Ramos (cell line): ENCODE data around the gene CRYGS.
"Not testable (repeated sequence)": the region's sequence is repeated elsewhere in the genome, so short reads cannot be mapped to it uniquely, and the experiment has no call there.

Experiments used
- in situ Hi-C: fragments of 300-500 bp; cut with MboI; formaldehyde crosslinking; loops from one replicate; pipeline ENCODE4 v1.14.3; 2022; ENCODE audit warnings: low sequenced_read_pairs; ENCODE audit not compliant: unreplicated experiment

Gene CRYGS

DNA sequence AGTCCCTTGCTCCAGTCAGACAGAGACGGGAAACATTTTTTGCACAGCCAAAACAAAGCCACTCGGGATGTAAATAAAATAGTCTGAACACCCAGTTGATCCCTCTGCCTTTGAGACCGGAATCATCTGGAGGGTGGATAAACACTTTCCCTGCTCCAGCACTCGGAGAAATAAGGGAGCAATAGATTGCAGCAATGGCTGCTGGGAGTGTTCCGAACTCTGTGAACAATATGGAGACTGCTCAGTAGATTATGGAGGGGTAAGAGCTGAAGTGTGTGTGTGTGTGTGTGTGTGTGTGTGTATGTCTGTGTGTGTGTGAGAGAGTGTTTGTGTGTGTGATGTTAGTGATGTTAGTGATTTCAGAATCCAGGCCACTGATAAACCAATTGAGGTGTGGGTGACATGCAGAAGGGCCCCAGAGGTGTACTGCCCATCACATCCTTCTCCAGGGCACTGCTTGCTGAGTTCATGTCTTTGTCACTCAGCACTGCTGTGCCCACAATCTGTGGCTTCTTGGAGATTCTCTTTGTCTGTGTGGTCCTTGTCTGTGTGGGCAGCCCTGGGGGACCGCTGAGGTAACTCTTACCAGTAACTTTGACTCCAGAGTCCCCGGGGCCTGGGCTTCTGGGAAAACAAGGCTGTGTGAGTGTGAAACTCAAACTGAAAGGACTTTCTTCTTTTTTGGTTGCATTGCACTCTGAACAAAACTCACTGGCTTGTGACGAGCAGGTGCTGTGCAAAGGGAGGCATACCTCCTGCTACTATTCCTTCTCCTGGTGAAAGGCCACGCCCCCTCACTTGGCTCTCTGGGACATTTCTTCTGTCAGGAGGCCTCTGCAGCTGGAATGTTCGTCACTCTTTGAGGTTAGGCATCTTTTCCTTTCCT lies 23.0 kb downstream of the CRYGS start:
- in situ Hi-C loops: no loop called here

DNA sequence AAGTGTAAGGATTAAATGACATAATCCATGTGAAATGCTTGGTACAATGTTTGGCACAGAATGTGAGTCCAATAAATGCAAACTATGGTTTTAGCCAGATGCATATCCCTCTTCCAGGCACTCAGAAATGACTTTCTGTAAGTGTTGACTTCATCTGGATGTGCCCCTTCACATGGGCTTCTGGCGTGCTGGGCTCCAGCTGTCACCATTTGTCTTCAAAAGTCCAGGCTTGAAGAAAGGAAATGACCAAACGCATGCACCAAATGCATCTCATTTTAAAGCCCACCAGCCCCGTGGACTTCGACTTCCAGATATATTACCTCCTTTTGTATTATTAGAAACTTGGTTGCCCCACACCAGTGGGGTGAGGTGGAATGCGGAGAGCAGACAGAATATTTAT lies 23.7 kb downstream of the CRYGS start:
- in situ Hi-C loops: no loop called here

GRCh38 chr3:186519021-186519658 lies 25.0 kb downstream of the CRYGS start:
- in situ Hi-C loops: no loop called here

GRCh38 chr3:186517218-186517617 lies 27.0 kb downstream of the CRYGS start:
- in situ Hi-C loops: no loop called here

- in situ Hi-C loops: no loop called here
These were observed 27.5 kb downstream of the CRYGS start for GRCh38 chr3:186516646-186517045.

- in situ Hi-C loops: no loop called here
These were observed 29.1 kb downstream of the CRYGS start for GRCh38 chr3:186515125-186515524.

- in situ Hi-C loops: no loop called here
These were observed 29.7 kb downstream of the CRYGS start for GRCh38 chr3:186514296-186515002.

DNA sequence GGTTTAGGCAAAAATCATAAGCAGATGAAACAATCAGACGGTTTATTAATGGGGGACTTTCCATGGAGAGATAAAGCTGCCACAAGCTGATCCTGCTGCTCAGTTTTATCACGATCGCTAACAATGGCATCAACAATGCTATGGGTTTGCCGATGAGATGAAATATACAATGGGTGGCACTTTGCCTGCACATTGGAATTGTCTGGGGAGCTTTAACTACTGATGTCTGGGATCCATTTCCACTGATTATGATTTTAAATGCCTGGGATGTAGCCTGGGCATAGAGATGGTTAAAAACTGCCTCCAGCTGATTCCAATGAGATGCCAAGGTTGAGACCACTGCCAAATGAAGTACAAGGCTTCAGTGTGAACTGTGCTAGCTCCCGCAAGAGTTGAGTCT lies 30.8 kb downstream of the CRYGS start:
- in situ Hi-C loops: no loop called here

DNA sequence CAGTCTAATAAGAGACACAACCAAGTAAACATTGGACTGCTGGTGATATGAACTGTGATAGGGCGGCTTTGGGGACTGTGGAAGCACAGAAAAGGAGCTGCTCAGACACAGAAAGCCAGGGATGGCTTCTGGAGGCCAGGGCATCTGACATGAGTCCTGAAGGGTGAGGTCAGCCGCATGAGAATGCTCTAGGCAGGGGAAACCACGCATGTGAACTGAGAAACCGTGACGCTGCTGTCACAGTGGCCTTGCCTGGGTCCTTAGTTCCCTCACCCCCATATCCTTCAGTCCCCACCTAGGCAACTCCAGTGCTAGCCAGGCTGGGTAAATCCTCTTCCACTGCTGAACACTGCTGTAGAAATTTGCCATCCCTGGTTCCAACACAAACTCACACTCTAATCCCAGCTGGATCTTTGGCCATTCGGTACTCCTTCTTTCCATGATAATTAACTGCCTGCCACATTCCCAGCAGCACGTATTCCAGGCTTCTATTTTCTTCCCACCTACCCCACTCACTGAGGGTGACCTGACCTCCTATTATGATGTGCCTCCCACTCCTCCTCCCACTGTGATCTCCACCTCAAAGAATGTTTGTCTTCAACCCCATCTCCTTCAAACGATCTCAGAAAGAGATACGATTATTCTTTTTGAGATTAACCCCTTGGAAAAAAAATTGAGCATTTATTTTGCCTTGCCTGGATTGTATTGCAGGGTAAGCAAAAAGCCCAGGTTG lies 31.4 kb downstream of the CRYGS start:
- in situ Hi-C loops: no loop called here

GRCh38 chr3:186511702-186512101 lies 32.5 kb downstream of the CRYGS start:
- in situ Hi-C loops: no loop called here

GRCh38 chr3:186511245-186511644 lies 32.9 kb downstream of the CRYGS start:
- in situ Hi-C loops: no loop called here

GRCh38 chr3:186510374-186511079 lies 33.7 kb downstream of the CRYGS start:
- in situ Hi-C loops: no loop called here

- in situ Hi-C loops: no loop called here
These were observed 34.8 kb downstream of the CRYGS start for GRCh38 chr3:186509423-186509822.

- in situ Hi-C loops: no loop called here
These were observed 37.3 kb downstream of the CRYGS start for GRCh38 chr3:186506857-186507256.

DNA sequence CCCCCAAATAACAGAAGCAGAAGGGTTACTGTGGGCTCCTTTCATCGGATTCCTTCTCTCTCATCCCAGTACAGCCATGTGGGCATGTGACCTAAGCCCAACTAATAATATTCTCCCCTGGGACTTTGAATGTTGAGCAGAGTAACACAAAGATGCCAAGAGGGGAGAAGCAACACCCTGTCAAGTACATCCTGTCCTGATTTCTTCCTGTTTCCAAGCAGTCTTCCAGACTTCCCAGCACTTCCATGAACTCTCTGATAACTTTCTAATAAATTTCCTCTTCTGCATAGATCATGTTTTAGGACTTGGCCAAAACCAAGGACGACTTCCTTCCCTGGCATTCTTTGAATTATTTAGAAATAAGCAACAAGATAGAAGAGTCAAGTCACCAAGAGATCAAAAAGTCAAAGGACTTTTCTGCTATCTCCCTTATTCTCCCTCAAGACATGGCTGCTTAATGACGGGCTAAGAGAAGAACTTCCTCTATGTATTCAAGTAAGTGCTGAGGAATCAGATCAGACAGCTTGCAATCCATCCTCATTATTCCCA lies 37.9 kb downstream of the CRYGS start:
- in situ Hi-C loops: no loop called here

DNA sequence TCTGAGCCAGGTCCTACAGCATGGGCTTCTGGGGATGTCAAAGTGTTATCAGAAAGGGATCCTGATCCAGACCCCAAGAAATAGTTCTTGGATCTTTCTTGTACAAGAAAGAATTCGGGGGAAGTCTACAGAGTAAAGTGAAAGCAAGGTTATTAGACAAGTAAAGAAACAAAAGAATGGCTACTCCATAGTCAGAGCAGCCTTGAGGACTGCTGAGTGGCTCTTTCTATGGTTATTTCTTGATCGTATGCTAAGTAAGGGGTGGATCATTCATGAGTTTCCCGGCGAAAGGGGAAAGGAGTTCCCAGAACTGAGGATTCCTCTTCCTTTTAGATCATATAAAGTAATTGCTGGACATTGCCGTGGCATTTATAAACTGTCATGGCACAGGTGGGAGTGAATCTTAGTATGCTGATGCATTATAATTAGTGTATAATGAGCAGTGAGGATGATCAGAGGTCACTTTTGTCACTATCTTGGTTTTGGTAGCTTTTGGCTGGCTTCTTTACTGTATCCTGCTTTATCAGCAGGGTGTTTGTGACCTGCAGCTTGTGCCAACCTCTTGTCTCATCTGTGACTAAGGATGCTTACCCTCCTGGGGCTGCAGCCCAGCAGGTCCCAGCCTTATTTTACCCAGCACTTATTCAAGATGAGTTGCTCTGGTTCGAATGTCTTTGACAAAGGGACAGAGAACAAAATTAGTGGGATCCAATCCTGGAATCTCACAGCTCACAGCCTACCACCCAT lies 41.0 kb downstream of the CRYGS start:
- in situ Hi-C loops: no loop called here

GRCh38 chr3:186502138-186502948 lies 41.8 kb downstream of the CRYGS start:
- in situ Hi-C loops: no loop called here

- in situ Hi-C loops: not testable (repeated sequence)
These were observed 44.2 kb downstream of the CRYGS start for GRCh38 chr3:186499949-186500348.
